Endothelial cell of umbilical vein (primary cell): Measurements from ENCODE around the gene SKI. TPM values are rescaled to one million over a fixed set of nuclear protein-coding genes. Genes with fewer than 3 reads are reported as not detected.

Source experiments
- BruUV-seq: library from RNA; stranded (reverse); fragments of 400-500 nt; replicated peaks from 2 replicates; lab custom pipeline; 2021; lab: Mats Ljungman, UMichigan
- CTCF ChIA-PET: fragments of 300-600, 350-600 bp; sonication (Branson Sonifier 250); formaldehyde crosslinking; loops from one replicate; lab custom pipeline; 2021; ENCODE audit warnings: antibody characterized with exemption, inconsistent platforms; lab: Charles Lee
- POLR2A ChIA-PET: fragments of 300-600, 350-600 bp; sonication (Branson Sonifier 250); formaldehyde crosslinking; loops from one replicate; lab custom pipeline; 2021; ENCODE audit warnings: antibody characterized with exemption, inconsistent platforms; lab: Charles Lee
- DNase-seq: peaks from one replicate; pipeline ENCODE4 v3.0.0-alpha.2; 2011; ENCODE audit warnings: low read depth, low spot score
- FAIRE-seq: peaks from 2 replicates; lab custom pipeline; 2011; peaks lifted over from hg19 to GRCh38; lab: Jason Lieb, UNC
- H2AFZ ChIP-seq: 2 replicates; pipeline ENCODE4 v1.6.0; 2012; ENCODE audit warnings: low read depth, low read length, control low read depth, inconsistent platforms
- H3K27ac ChIP-seq: 2 replicates; pipeline ENCODE4 v1.5.1; 2011; ENCODE audit warnings: low read depth, mild to moderate bottlenecking, control low read depth, low read length, moderate library complexity; ENCODE audit not compliant: insufficient read depth
- H3K27me3 ChIP-seq, 2 experiments: 2 replicates each; pipeline versions ENCODE4 v1.6.0 to v1.6.1; 2011; ENCODE audit warnings: low read length in 2 of 2, mixed read lengths in 1 of 2; ENCODE audit not compliant: control insufficient read depth in 2 of 2, insufficient read depth in 2 of 2
- H3K36me3 ChIP-seq, 2 experiments: 2 replicates in 1 of 2; 3 replicates in 1 of 2; pipeline ENCODE4 v1.5.1; 2011; ENCODE audit warnings: low read length in 2 of 2, mild to moderate bottlenecking in 1 of 2, moderate library complexity in 1 of 2; ENCODE audit not compliant: control insufficient read depth in 2 of 2, insufficient read depth in 2 of 2; ENCODE audit errors: extremely low read depth in 1 of 2
- H3K4me1 ChIP-seq: 3 replicates; pipeline ENCODE4 v1.5.1; 2011; ENCODE audit warnings: mild to moderate bottlenecking, low read length; ENCODE audit not compliant: control insufficient read depth, insufficient read depth; ENCODE audit errors: extremely low read depth
- H3K4me2 ChIP-seq: 2 replicates; pipeline ENCODE4 v1.6.1; 2011; ENCODE audit warnings: low read length, control low read depth, mixed read lengths; ENCODE audit not compliant: insufficient read depth
- H3K4me3 ChIP-seq, 3 experiments: fragments of 200-600 bp in 1 of 3; sonication (generic), shearing (Covaris generic) in 1 of 3; replicated peaks in 1 of 3; 2 replicates each; pipeline ENCODE4 v1.5.1; 2011 to 2016; ENCODE audit warnings: control low read depth in 3 of 3, low read length in 3 of 3, mild to moderate bottlenecking in 2 of 3, inconsistent platforms in 1 of 3, low read depth in 1 of 3, moderate library complexity in 1 of 3; ENCODE audit not compliant: insufficient read depth in 1 of 3
- H3K79me2 ChIP-seq: 2 replicates; pipeline ENCODE4 v1.6.0; 2012; ENCODE audit warnings: low read length, inconsistent platforms; ENCODE audit not compliant: control insufficient read depth, insufficient read depth
- H3K9ac ChIP-seq: replicated peaks from 2 replicates; pipeline ENCODE3; 2011; ENCODE audit warnings: low read length, control low read depth; ENCODE audit not compliant: insufficient read depth; ENCODE audit errors: extremely low read depth
- H3K9me1 ChIP-seq: replicated peaks from 3 replicates; pipeline ENCODE4 v1.6.0; 2011; ENCODE audit warnings: mild to moderate bottlenecking, low read length; ENCODE audit not compliant: control insufficient read depth, insufficient read depth; ENCODE audit errors: extremely low read depth
- H3K9me3 ChIP-seq: replicated peaks from 2 replicates; pipeline ENCODE4 v1.5.1; 2012; ENCODE audit warnings: low read length, inconsistent platforms; ENCODE audit not compliant: control insufficient read depth, insufficient read depth
- H4K20me1 ChIP-seq: replicated peaks from 2 replicates; pipeline ENCODE3; 2011; ENCODE audit warnings: mild to moderate bottlenecking, low read length; ENCODE audit not compliant: control insufficient read depth, insufficient read depth; ENCODE audit errors: extremely low read depth
- EZH2 ChIP-seq: IDR thresholded peaks from 2 replicates; pipeline ENCODE4 v1.6.1; 2012; ENCODE audit warnings: borderline replicate concordance, low read depth, mild to moderate bottlenecking, moderate library complexity, low read length, inconsistent platforms; ENCODE audit not compliant: severe bottlenecking
- MYC ChIP-seq: IDR thresholded peaks from one replicate; pipeline ENCODE4 v1.6.1; 2011; ENCODE audit warnings: mild to moderate bottlenecking, low read depth, low read length
- POLR2A ChIP-seq: IDR thresholded peaks from 2 replicates; pipeline ENCODE4 v1.6.1; 2012; ENCODE audit warnings: low read depth, mild to moderate bottlenecking, control low read depth, low read length
- POLR2AphosphoS5 ChIP-seq: IDR thresholded peaks from 2 replicates; pipeline ENCODE4 v1.6.1; 2012; ENCODE audit warnings: low read depth, mild to moderate bottlenecking, control low read depth, low read length, moderate library complexity; ENCODE audit not compliant: insufficient read depth
- dilution Hi-C: fragments of 300-500 bp; cut with MboI; formaldehyde crosslinking; loops from one replicate; pipeline ENCODE4 v1.15.0; 2019; ENCODE audit warnings: low sequenced_read_pairs; ENCODE audit not compliant: extremely low pct_ligation_motif_present
- intact Hi-C: fragments of 100-400 bp; cut with micrococcal nuclease; formaldehyde crosslinking; loops from one replicate; pipeline ENCODE4 v1.10.0; 2022
- polyA plus RNA-seq, 4 experiments: library from polyadenylated mRNA; depleted of rRNA in 3 of 4; stranded (reverse) in 3 of 4; unstranded in 1 of 4; fragments of >200 nt; gene quantifications; 2 replicates each; pipeline versions ENCODE4 v1.2.1 to v1.2.3, GENCODE V29; 2011 to 2012; ENCODE audit warnings: missing spikeins in 1 of 4
- total RNA-seq: library from RNA; stranded (reverse); gene quantifications from 2 replicates; pipeline ENCODE4 v1.2.3, GENCODE V29; 2021
- TF ChIP-seq, protein P1 (sequence below), 2 donors: IDR thresholded peaks; 1 replicate in 1 of 2; 2 replicates in 1 of 2; pipeline ENCODE4 v1.5.1; 2011; ENCODE audit warnings: low read length in 2 of 2, mild to moderate bottlenecking in 2 of 2, moderate library complexity in 2 of 2, control low read depth in 1 of 2, inconsistent platforms in 1 of 2, low read depth in 1 of 2; ENCODE audit not compliant: insufficient read depth in 1 of 2; ENCODE audit errors: extremely low read depth in 1 of 2
- TF ChIP-seq, protein P2 (sequence below): IDR thresholded peaks from 2 replicates; pipeline ENCODE4 v1.6.1; 2011; ENCODE audit not compliant: insufficient read depth, insufficient read length

SKI gene
- total and polyA plus RNA-seq, 2 donors (not counting 3 experiments of a cell fraction or from before 2014, with no cell fraction given) = 11.6 to 80.3 TPM

DNA sequence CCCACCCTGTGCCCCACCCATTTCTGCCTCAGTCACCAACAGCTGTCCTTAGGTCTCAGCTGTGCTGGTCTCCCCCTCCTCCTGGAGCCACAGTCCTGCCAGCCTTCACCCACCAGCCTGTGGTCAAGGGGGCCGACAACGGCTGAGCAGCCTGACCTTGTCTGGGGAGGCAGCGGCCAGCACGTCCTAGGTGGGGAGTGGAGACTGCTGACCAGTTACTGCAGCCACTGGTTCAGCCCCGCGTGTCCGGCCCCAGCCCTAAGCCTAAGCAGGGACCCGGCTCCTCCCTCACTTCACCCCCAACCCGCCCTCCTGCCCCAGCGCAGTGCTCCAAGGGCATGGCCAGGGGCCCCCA, 84.0 kb downstream of the SKI start:
- no peak for DNase-seq
- H3K27me3 ChIP-seq = no peaks in the 10 kb centered on the region
- peaks cover 7% of the 10 kb centered on the region for H3K4me1 ChIP-seq
- intact Hi-C loops = loop anchor here (5.0 kb wide), 3 partner anchors 70 to 115 kb away; no protein-coding TSS in a partner anchor
- no peak for FAIRE-seq
- no peak overlapping the region for H3K4me3 ChIP-seq
- no TSS peak for BruUV-seq
- H4K20me1 ChIP-seq = no peaks in the 10 kb centered on the region
- H3K9me3 ChIP-seq = no peaks in the 10 kb centered on the region
- no peaks in the 10 kb centered on the region for H3K79me2 ChIP-seq
- POLR2A ChIA-PET = interaction anchor here (1.2 to 1.6 kb wide), 2 partner anchors 83 to 85 kb away, joined by 5 read pairs; partner anchors contain the start of gene SKI
- no peaks in the 10 kb centered on the region for H3K9me1 ChIP-seq
- H2AFZ ChIP-seq = no peak overlapping the region
- H3K4me2 ChIP-seq = no peak overlapping the region
- H3K27ac ChIP-seq = no peak overlapping the region
- dilution Hi-C loops = no loop called here
- TF ChIP-seq MYC = no peak
- TF ChIP-seq EZH2 = no peak
- no peak for TF ChIP-seq POLR2A
- TF ChIP-seq POLR2AphosphoS5 = no peak
- TF ChIP-seq, protein P1, sequence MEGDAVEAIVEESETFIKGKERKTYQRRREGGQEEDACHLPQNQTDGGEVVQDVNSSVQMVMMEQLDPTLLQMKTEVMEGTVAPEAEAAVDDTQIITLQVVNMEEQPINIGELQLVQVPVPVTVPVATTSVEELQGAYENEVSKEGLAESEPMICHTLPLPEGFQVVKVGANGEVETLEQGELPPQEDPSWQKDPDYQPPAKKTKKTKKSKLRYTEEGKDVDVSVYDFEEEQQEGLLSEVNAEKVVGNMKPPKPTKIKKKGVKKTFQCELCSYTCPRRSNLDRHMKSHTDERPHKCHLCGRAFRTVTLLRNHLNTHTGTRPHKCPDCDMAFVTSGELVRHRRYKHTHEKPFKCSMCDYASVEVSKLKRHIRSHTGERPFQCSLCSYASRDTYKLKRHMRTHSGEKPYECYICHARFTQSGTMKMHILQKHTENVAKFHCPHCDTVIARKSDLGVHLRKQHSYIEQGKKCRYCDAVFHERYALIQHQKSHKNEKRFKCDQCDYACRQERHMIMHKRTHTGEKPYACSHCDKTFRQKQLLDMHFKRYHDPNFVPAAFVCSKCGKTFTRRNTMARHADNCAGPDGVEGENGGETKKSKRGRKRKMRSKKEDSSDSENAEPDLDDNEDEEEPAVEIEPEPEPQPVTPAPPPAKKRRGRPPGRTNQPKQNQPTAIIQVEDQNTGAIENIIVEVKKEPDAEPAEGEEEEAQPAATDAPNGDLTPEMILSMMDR (IDR thresholded peaks at IDR 0.05; ENCODE audit: extremely low read depth in 1 of 2, insufficient read depth in 1 of 2, low read depth in 1 of 2, low read length in 2 of 2) = no peak
- TF ChIP-seq, protein P2, sequence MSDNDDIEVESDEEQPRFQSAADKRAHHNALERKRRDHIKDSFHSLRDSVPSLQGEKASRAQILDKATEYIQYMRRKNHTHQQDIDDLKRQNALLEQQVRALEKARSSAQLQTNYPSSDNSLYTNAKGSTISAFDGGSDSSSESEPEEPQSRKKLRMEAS = no peak
- CTCF ChIA-PET = interaction anchor here (0.8 to 6.8 kb wide), 9 partner anchors 11 to 117 kb away, joined by 3 to 51 read pairs (median 7); partner anchors contain the start of gene FAAP20
- no peak overlapping the region for H3K9ac ChIP-seq
- peaks cover 0 to 12% of the 10 kb centered on the region in 2 experiments for H3K36me3 ChIP-seq
